ENCODE measurements around the gene CIART. TPM values are rescaled to one million over a fixed set of nuclear protein-coding genes. Genes with fewer than 3 reads are reported as not detected.
"Not testable (repeated sequence)": the region's sequence is repeated elsewhere in the genome, so short reads cannot be mapped to it uniquely, and the experiment has no call there.

The CIART gene
- total RNA-seq, 2 experiments from 2014 or later, result 0.84 to 1.0 TPM

- intact Hi-C loops (cut with micrococcal nuclease), result no loop called here
- peaks cover 6% of the 10 kb centered on the region for H3K4me1 Mint-ChIP-seq (ENCODE audit: low read depth)
- no peaks in the 10 kb centered on the region for H3K36me3 Mint-ChIP-seq (ENCODE audit: low read depth)
- DNase-seq, result no peak
- no peaks in the 10 kb centered on the region for H3K9me3 Mint-ChIP-seq
- no peak overlapping the region for H3K4me3 Mint-ChIP-seq
- no peak overlapping the region for H3K27ac Mint-ChIP-seq
- H3K27me3 Mint-ChIP-seq (ENCODE audit: low read depth), result no peaks in the 10 kb centered on the region
- CTCF ChIA-PET, result interaction anchor here (1.2 kb wide), 1 partner anchor 34 kb away, joined by 3 read pairs; no protein-coding TSS in a partner anchor
Observed at GRCh38 chr1:150288822-150289221, 6.5 kb downstream of the CIART start.

- H3K27ac Mint-ChIP-seq, result peak within 1 kb of the TSS; percentile 91
- peaks cover 40% of the 10 kb centered on the region for H3K4me1 Mint-ChIP-seq (ENCODE audit: low read depth)
- peaks cover 24% of the 10 kb centered on the region for H3K36me3 Mint-ChIP-seq (ENCODE audit: low read depth)
- DNase-seq, result peak; percentile 93
- H3K4me3 Mint-ChIP-seq, result peak within 1 kb of the TSS; percentile 90
- CTCF ChIA-PET, result no interaction called here
- no peaks in the 10 kb centered on the region for H3K27me3 Mint-ChIP-seq (ENCODE audit: low read depth)
- H3K9me3 Mint-ChIP-seq, result no peaks in the 10 kb centered on the region
- intact Hi-C loops (cut with micrococcal nuclease), result loop anchor here (2.0 kb wide), 2 partner anchors 25 to 69 kb away; partner anchors contain the start of gene APH1A
Observed at GRCh38 chr1:150293433-150294253, 11.3 kb downstream of the CIART start, which contains the start of gene MRPS21. TSS of gene MRPS21 (plus strand) at chr1:150293861. CDS start at chr1:150294367, 506 bp downstream.

GRCh38 chr1:150295476-150295875, 13.1 kb downstream of the CIART start:
- intact Hi-C loops (cut with micrococcal nuclease), result no loop called here
- CTCF ChIA-PET, result interaction anchor here (0.7 to 1.2 kb wide), 2 partner anchors 27 to 40 kb away, joined by 5 to 6 read pairs; no protein-coding TSS in a partner anchor
- peak overlapping the region; percentile 24 for H3K27ac Mint-ChIP-seq
- no peaks in the 10 kb centered on the region for H3K9me3 Mint-ChIP-seq
- H3K4me3 Mint-ChIP-seq, result peak overlapping the region; percentile 47
- no peaks in the 10 kb centered on the region for H3K27me3 Mint-ChIP-seq (ENCODE audit: low read depth)
- H3K36me3 Mint-ChIP-seq (ENCODE audit: low read depth), result peaks cover 34% of the 10 kb centered on the region
- no peak for DNase-seq
- peaks cover 43% of the 10 kb centered on the region for H3K4me1 Mint-ChIP-seq (ENCODE audit: low read depth)

GRCh38 chr1:150299716-150300115, 17.4 kb downstream of the CIART start:
- H3K9me3 Mint-ChIP-seq, result no peaks in the 10 kb centered on the region
- intact Hi-C loops (cut with micrococcal nuclease), result no loop called here
- H3K36me3 Mint-ChIP-seq (ENCODE audit: low read depth), result peaks cover 44% of the 10 kb centered on the region
- H3K4me3 Mint-ChIP-seq, result no peak overlapping the region
- H3K4me1 Mint-ChIP-seq (ENCODE audit: low read depth), result peaks cover 35% of the 10 kb centered on the region
- no peak overlapping the region for H3K27ac Mint-ChIP-seq
- no peaks in the 10 kb centered on the region for H3K27me3 Mint-ChIP-seq (ENCODE audit: low read depth)
- CTCF ChIA-PET, result no interaction called here
- DNase-seq, result no peak

GRCh38 chr1:150302338-150302737, 20.0 kb downstream of the CIART start:
- CTCF ChIA-PET, result interaction anchor here (0.5 to 2.0 kb wide), 3 partner anchors 47 to 273 kb away, joined by 3 to 5 read pairs (median 3); no protein-coding TSS in a partner anchor
- intact Hi-C loops (cut with micrococcal nuclease), result no loop called here
- Mint-ChIP-seq H3K27me3 (ENCODE audit: low read depth) (no peaks in the 10 kb centered on the region), H3K4me3 (no peak overlapping the region), H3K27ac (no peak overlapping the region), H3K9me3 (no peaks in the 10 kb centered on the region), H3K36me3 (ENCODE audit: low read depth) (peaks cover 39% of the 10 kb centered on the region), H3K4me1 (ENCODE audit: low read depth) (peaks cover 13% of the 10 kb centered on the region)
- DNase-seq, result no peak

- H3K4me1 Mint-ChIP-seq (ENCODE audit: low read depth), result peaks cover 10% of the 10 kb centered on the region
- peaks cover 37% of the 10 kb centered on the region for H3K36me3 Mint-ChIP-seq (ENCODE audit: low read depth)
- no peak overlapping the region for H3K4me3 Mint-ChIP-seq
- H3K27ac Mint-ChIP-seq, result peak overlapping the region; percentile 20
- H3K9me3 Mint-ChIP-seq, result no peaks in the 10 kb centered on the region
- CTCF ChIA-PET, result interaction anchor here (0.7 to 2.0 kb wide), 2 partner anchors 47 to 238 kb away, joined by 3 to 5 read pairs; no protein-coding TSS in a partner anchor
- H3K27me3 Mint-ChIP-seq (ENCODE audit: low read depth), result no peaks in the 10 kb centered on the region
- DNase-seq, result no peak
- intact Hi-C loops (cut with micrococcal nuclease), result no loop called here
Observed at GRCh38 chr1:150302902-150303301, 20.5 kb downstream of the CIART start.

GRCh38 chr1:150308585-150308984, 26.2 kb downstream of the CIART start:
- H3K4me3 Mint-ChIP-seq; H3K4me1 Mint-ChIP-seq (ENCODE audit: low read depth); CTCF ChIA-PET; intact Hi-C loops (cut with micrococcal nuclease); H3K27ac Mint-ChIP-seq; DNase-seq; H3K27me3 Mint-ChIP-seq (ENCODE audit: low read depth); H3K9me3 Mint-ChIP-seq: not testable (repeated sequence)
- peaks cover 26% of the 10 kb centered on the region for H3K36me3 Mint-ChIP-seq (ENCODE audit: low read depth)

- Mint-ChIP-seq H3K4me3 (no peak overlapping the region), H3K27me3 (ENCODE audit: low read depth) (no peaks in the 10 kb centered on the region), H3K9me3 (no peaks in the 10 kb centered on the region), H3K27ac (no peak overlapping the region), H3K4me1 (ENCODE audit: low read depth) (no peaks in the 10 kb centered on the region), H3K36me3 (ENCODE audit: low read depth) (peaks cover 25% of the 10 kb centered on the region)
- CTCF ChIA-PET, result interaction anchor here (0.6 to 0.7 kb wide), 3 partner anchors 24 to 73 kb away, joined by 3 to 8 read pairs (median 4); no protein-coding TSS in a partner anchor
- no peak for DNase-seq
- intact Hi-C loops (cut with micrococcal nuclease), result no loop called here
Observed at GRCh38 chr1:150309758-150310508, 27.6 kb downstream of the CIART start.

GRCh38 chr1:150311762-150312161, 29.4 kb downstream of the CIART start:
- Mint-ChIP-seq H3K4me1 (ENCODE audit: low read depth) (no peaks in the 10 kb centered on the region), H3K9me3 (no peaks in the 10 kb centered on the region), H3K27ac (no peak overlapping the region), H3K4me3 (no peak overlapping the region), H3K27me3 (ENCODE audit: low read depth) (no peaks in the 10 kb centered on the region), H3K36me3 (ENCODE audit: low read depth) (peaks cover 17% of the 10 kb centered on the region)
- CTCF ChIA-PET, result no interaction called here
- no peak for DNase-seq
- intact Hi-C loops (cut with micrococcal nuclease), result no loop called here

GRCh38 chr1:150314691-150315090, 32.3 kb downstream of the CIART start:
- CTCF ChIA-PET, result interaction anchor here (0.6 kb wide), 1 partner anchor 33 kb away, joined by 3 read pairs; no protein-coding TSS in a partner anchor
- H3K27ac Mint-ChIP-seq; H3K27me3 Mint-ChIP-seq (ENCODE audit: low read depth); H3K4me3 Mint-ChIP-seq; H3K4me1 Mint-ChIP-seq (ENCODE audit: low read depth); H3K9me3 Mint-ChIP-seq; DNase-seq; intact Hi-C loops (cut with micrococcal nuclease); H3K36me3 Mint-ChIP-seq (ENCODE audit: low read depth): not testable (repeated sequence)

- H3K4me1 Mint-ChIP-seq (ENCODE audit: low read depth), result peaks cover 30% of the 10 kb centered on the region
- CTCF ChIA-PET, result no interaction called here
- H3K27me3 Mint-ChIP-seq (ENCODE audit: low read depth), result no peaks in the 10 kb centered on the region
- peak overlapping the region; percentile 99 for H3K27ac Mint-ChIP-seq
- intact Hi-C loops (cut with micrococcal nuclease), result no loop called here
- H3K4me3 Mint-ChIP-seq, result peak overlapping the region; percentile 99
- peaks cover 17% of the 10 kb centered on the region for H3K36me3 Mint-ChIP-seq (ENCODE audit: low read depth)
- DNase-seq, result no peak
- H3K9me3 Mint-ChIP-seq, result no peaks in the 10 kb centered on the region
Observed at GRCh38 chr1:150320667-150320978, 38.3 kb downstream of the CIART start.

- Mint-ChIP-seq H3K4me1 (ENCODE audit: low read depth) (peaks cover 36% of the 10 kb centered on the region), H3K36me3 (ENCODE audit: low read depth) (peaks cover 26% of the 10 kb centered on the region), H3K4me3 (peak overlapping the region; percentile 99), H3K9me3 (no peaks in the 10 kb centered on the region), H3K27me3 (ENCODE audit: low read depth) (no peaks in the 10 kb centered on the region), H3K27ac (peak overlapping the region; percentile 99)
- no peak for DNase-seq
- CTCF ChIA-PET, result no interaction called here
- intact Hi-C loops (cut with micrococcal nuclease), result loop anchor here (1.0 kb wide), 5 partner anchors 42 to 376 kb away; partner anchors contain the start of genes ANP32E, APH1A, GOLPH3L and TARS2
Observed at GRCh38 chr1:150321826-150322166, 39.4 kb downstream of the CIART start.

Measured in activated naive CD4-positive, alpha-beta T cell treated with anti-CD3 and anti-CD28 coated beads for 36 hours (primary cell).